Vein endothelial cell (primary cell): ENCODE data around the gene NDUFA12. TPM values are rescaled to one million over a fixed set of nuclear protein-coding genes. Genes with fewer than 3 reads are reported as not detected.

Source experiments
- total RNA-seq: library from RNA; depleted of rRNA; stranded (reverse); fragments of >200 nt; gene quantifications from 2 replicates; pipeline ENCODE4 v1.2.3, GENCODE V29; 2012

Gene NDUFA12
- total RNA-seq = 70.9 and 102 TPM in 2 replicates

DNA sequence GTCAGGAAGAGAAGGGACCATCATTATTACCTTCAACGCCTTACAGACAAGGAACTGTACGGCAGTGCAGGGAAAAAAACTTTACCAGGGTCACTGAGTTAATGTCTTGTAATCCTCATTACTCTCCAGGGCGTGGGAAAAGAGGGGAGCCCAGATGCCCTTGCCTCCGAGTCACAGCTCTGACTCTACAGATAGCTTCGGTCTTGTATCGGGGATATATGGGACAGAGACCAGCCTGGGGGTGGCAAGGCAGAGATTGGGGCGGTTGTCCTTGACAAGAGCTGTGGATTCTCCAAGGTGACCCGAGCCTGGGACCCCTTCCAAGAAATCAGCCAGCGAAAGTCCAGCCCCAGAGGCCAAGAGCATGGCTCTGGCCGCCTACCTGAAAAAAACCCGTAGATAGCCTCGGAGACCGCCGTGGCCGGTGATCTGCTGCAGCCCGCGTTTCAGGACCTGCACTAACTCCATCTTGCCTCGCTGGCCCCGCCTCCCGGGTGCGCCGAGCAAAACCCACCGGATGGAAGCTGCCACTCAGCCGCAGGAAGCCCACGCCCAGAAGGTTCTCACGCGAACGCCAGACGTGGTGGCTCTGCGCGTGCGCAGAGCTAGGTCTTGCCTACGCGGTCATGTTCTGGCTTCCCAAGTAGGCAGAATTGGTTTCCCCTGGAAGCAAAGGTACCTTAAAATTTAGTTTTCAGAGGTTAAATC lies at the start of gene NDUFA12:
Gene NDUFA12 (minus strand): TSS at position 485 of the 708 bp plus-strand sequence. CDS start 17 bp downstream, at position 468.

Other genes starting within 250 kb of the NDUFA12 start
- gene NR2C1, start 69.9 kb upstream of the NDUFA12 start, total RNA-seq = 18.3 and 27.1 TPM in 2 replicates
- 22.4 and 32.7 TPM in 2 replicates for gene FGD6, start 213.8 kb upstream of the NDUFA12 start, total RNA-seq
- gene VEZT, start 214.1 kb upstream of the NDUFA12 start, total RNA-seq = 126 and 135 TPM in 2 replicates